PC-3 (cell line): ENCODE measurements around the gene RNF14. TPM values are rescaled to one million over a fixed set of nuclear protein-coding genes. Genes with fewer than 3 reads are reported as not detected.
A peak's percentile ranks its signal among the peaks of the same experiment; 100 is the strongest.
"Not testable (repeated sequence)": the region's sequence is repeated elsewhere in the genome, so short reads cannot be mapped to it uniquely, and the experiment has no call there.

Experiments
- ATAC-seq: fragments of 200-7000 bp; cut with Tn5 transposase; 2 replicates; pipeline ENCODE4 v1.9.1; 2020; ENCODE audit warnings: mild to moderate bottlenecking, moderate library complexity
- BruUV-seq: library from RNA; stranded (reverse); fragments of 400-500 nt; replicated peaks from 2 replicates; lab custom pipeline; 2021; lab: Mats Ljungman, UMichigan
- CTCF ChIA-PET: fragments of 300-600 bp; sonication (Branson Sonifier 250); formaldehyde crosslinking; loops from one replicate; lab custom pipeline; 2022; ENCODE audit warnings: antibody characterized with exemption; lab: Charles Lee
- POLR2A ChIA-PET: fragments of 300-600 bp; sonication (Branson Sonifier 250); formaldehyde crosslinking; loops from one replicate; lab custom pipeline; 2022; ENCODE audit warnings: antibody characterized with exemption; ENCODE audit not compliant: unreplicated experiment; lab: Charles Lee
- DNase-seq: peaks from one replicate; pipeline ENCODE4 v3.0.0-alpha.2; 2015
- H2AFZ ChIP-seq: fragments of 300-600 bp; sonication (generic); 2 replicates; pipeline ENCODE4 v1.6.0; 2016; ENCODE audit warnings: antibody characterized with exemption, low read length
- H3F3A ChIP-seq: fragments of 300-600 bp; sonication (generic); one replicate; pipeline ENCODE4 v1.6.0; 2017; ENCODE audit warnings: antibody characterized with exemption, low read length, control low read depth, mild to moderate bottlenecking; ENCODE audit not compliant: unreplicated experiment
- H3K27ac ChIP-seq: fragments of 300-600 bp; sonication (generic); 2 replicates; pipeline ENCODE4 v1.5.1; 2016; ENCODE audit warnings: mild to moderate bottlenecking, low read length
- H3K27me3 ChIP-seq: fragments of 300-600 bp; sonication (generic); 2 replicates; pipeline ENCODE4 v1.6.1; 2016; ENCODE audit warnings: low read length, mixed read lengths
- H3K36me3 ChIP-seq: fragments of 300-600 bp; sonication (generic); 2 replicates; pipeline ENCODE4 v1.6.1; 2016; ENCODE audit warnings: low read depth, mixed run types, low read length, mixed read lengths
- H3K4me1 ChIP-seq: fragments of 300-600 bp; sonication (generic); 2 replicates; pipeline ENCODE4 v1.5.1; 2016; ENCODE audit warnings: low read length; ENCODE audit not compliant: insufficient read depth
- H3K4me2 ChIP-seq: fragments of 300-600 bp; sonication (generic); 2 replicates; pipeline ENCODE4 v1.6.0; 2016; ENCODE audit warnings: low read length
- H3K4me3 ChIP-seq: fragments of 300-600 bp; sonication (generic); 2 replicates; pipeline ENCODE4 v1.5.1; 2016; ENCODE audit warnings: mild to moderate bottlenecking, low read length, mixed read lengths
- H3K79me2 ChIP-seq: fragments of 300-600 bp; sonication (generic); 2 replicates; pipeline ENCODE4 v1.6.1; 2017; ENCODE audit warnings: low read length, mixed read lengths
- H3K9ac ChIP-seq: fragments of 300-600 bp; sonication (generic); 2 replicates; pipeline ENCODE4 v1.6.0; 2016; ENCODE audit warnings: mild to moderate bottlenecking, low read length
- H3K9me2 ChIP-seq: fragments of 300-600 bp; sonication (generic); replicated peaks from 2 replicates; pipeline ENCODE4 v1.6.1; 2016; ENCODE audit warnings: mixed run types, low read length, mixed read lengths
- H3K9me3 ChIP-seq: fragments of 300-600 bp; sonication (generic); 2 replicates; pipeline ENCODE4 v1.6.1; 2016; ENCODE audit warnings: low read length, mixed read lengths
- H4K20me1 ChIP-seq: fragments of 300-600 bp; sonication (generic); 2 replicates; pipeline ENCODE4 v1.6.1; 2016; ENCODE audit warnings: low read length, mixed read lengths
- CTCF ChIP-seq: fragments of 300-600 bp; sonication (generic); conservative IDR thresholded peaks from 2 replicates; pipeline ENCODE4 v1.5.1; 2017; ENCODE audit warnings: antibody characterized with exemption, low read depth, mild to moderate bottlenecking, low read length
- EZH2 ChIP-seq: fragments of 300-600 bp; sonication (generic); IDR thresholded peaks from one replicate; pipeline ENCODE4 v1.6.1; 2017; ENCODE audit warnings: antibody characterized with exemption, mild to moderate bottlenecking, low read length; ENCODE audit not compliant: unreplicated experiment
- EZH2phosphoT487 ChIP-seq: fragments of 300-600 bp; sonication (generic); IDR thresholded peaks from 2 replicates; pipeline ENCODE4 v1.6.1; 2018; ENCODE audit warnings: mild to moderate bottlenecking, antibody characterized with exemption, low read length, borderline replicate concordance
- intact Hi-C: fragments of 100-400 bp; cut with micrococcal nuclease; formaldehyde crosslinking; loops from 2 replicates; pipeline ENCODE4 v1.9.0; 2023
- total RNA-seq: library from RNA; depleted of rRNA; stranded (reverse); fragments of >200 nt; gene quantifications from 2 replicates; pipeline ENCODE4 v1.2.3, GENCODE V29; 2014

The RNF14 gene
- total RNA-seq, 1 experiment from 2014 or later: 32.1 TPM

GRCh38 chr5:141920771-141921170, 48.1 kb upstream of the RNF14 start:
- H3K27ac ChIP-seq: no peak overlapping the region
- no TSS peak for BruUV-seq
- no peaks in the 10 kb centered on the region for H3K27me3 ChIP-seq
- H2AFZ ChIP-seq: no peak overlapping the region
- POLR2A ChIA-PET: no interaction called here
- H3K4me1 ChIP-seq: peaks cover 8% of the 10 kb centered on the region; the same call in 1 of the 2 replicates
- H3K9me2 ChIP-seq: no peaks in the 10 kb centered on the region
- no peak overlapping the region for H3K4me2 ChIP-seq
- intact Hi-C loops: no loop called here
- H3K79me2 ChIP-seq: peaks cover 20% of the 10 kb centered on the region
- H3K4me3 ChIP-seq: no peak overlapping the region
- 0 out of 2 replicates have a peak, but pooled peaks cover 3% of the 10 kb centered on the region for H3K36me3 ChIP-seq
- CTCF ChIA-PET: no interaction called here
- DNase-seq (no peak), ATAC-seq (no peak)
- TF ChIP-seq EZH2: no peak
- no peak for TF ChIP-seq CTCF
- H3K9ac ChIP-seq: no peak overlapping the region
- H3F3A ChIP-seq: no peaks in the 10 kb centered on the region
- H4K20me1 ChIP-seq: no peaks in the 10 kb centered on the region
- no peaks in the 10 kb centered on the region for H3K9me3 ChIP-seq

- H3K36me3 ChIP-seq: peaks cover 10% of the 10 kb centered on the region
- H3F3A ChIP-seq, H4K20me1 ChIP-seq, H3K9me2 ChIP-seq, DNase-seq, H3K27me3 ChIP-seq, BruUV-seq, intact Hi-C loops, H3K4me1 ChIP-seq, H3K9me3 ChIP-seq: not testable (repeated sequence)
- peak overlapping the region; percentile 90 for H3K9ac ChIP-seq
- peak overlapping the region; percentile 90 for H3K27ac ChIP-seq
- peak overlapping the region; percentile 90 for H2AFZ ChIP-seq
- peak; percentile 7 for ATAC-seq
- peak overlapping the region; percentile 89 for H3K4me2 ChIP-seq
- peak overlapping the region; percentile 88 for H3K4me3 ChIP-seq
- peaks cover 27% of the 10 kb centered on the region for H3K79me2 ChIP-seq
- CTCF ChIA-PET: interaction anchor here (0.5 to 0.9 kb wide), 2 partner anchors 33 to 38 kb away, joined by 3 to 9 read pairs; no protein-coding TSS in a partner anchor
- POLR2A ChIA-PET: interaction anchor here (0.6 to 1.0 kb wide), 6 partner anchors 44 to 665 kb away, joined by 3 to 13 read pairs (median 4); partner anchors contain the start of genes PCDH1 and RNF14
Measured at GRCh38 chr5:141922827-141923447, 46.0 kb upstream of the RNF14 start.

- Histone ChIP-seq H3K9me2 (no peaks in the 10 kb centered on the region), H3K27me3 (no peaks in the 10 kb centered on the region), H2AFZ (peak within 1 kb of the TSS; percentile 90), H3K36me3 (peaks cover 18% of the 10 kb centered on the region), H3K9me3 (no peaks in the 10 kb centered on the region), H3K9ac (peak within 1 kb of the TSS; percentile 90), H4K20me1 (no peaks in the 10 kb centered on the region), H3K4me2 (peak within 1 kb of the TSS; percentile 89), H3K79me2 (peaks cover 27% of the 10 kb centered on the region), H3K4me3 (peak within 1 kb of the TSS; percentile 88), H3K4me1 (peaks cover 8% of the 10 kb centered on the region; the same call in 1 of the 2 replicates), H3K27ac (peak within 1 kb of the TSS; percentile 90), H3F3A (no peaks in the 10 kb centered on the region)
- ChIA-PET POLR2A (interaction anchor here (0.6 to 1.0 kb wide), 6 partner anchors 19 to 666 kb away, joined by 3 to 13 read pairs (median 4); partner anchors contain the start of genes PCDH1 and RNF14), CTCF (interaction anchor here (0.5 to 0.9 kb wide), 2 partner anchors 34 to 37 kb away, joined by 3 to 9 read pairs; no protein-coding TSS in a partner anchor)
- intact Hi-C loops: no loop called here
- no peak for TF ChIP-seq EZH2phosphoT487
- TF ChIP-seq EZH2: no peak
- TF ChIP-seq CTCF: no peak
- BruUV-seq: TSS peak; percentile 96
- DNase-seq: peak; percentile 86
- ATAC-seq: peak; percentile 97
Measured at GRCh38 chr5:141923448-141924313, 45.2 kb upstream of the RNF14 start, which contains the start of gene DELE1. TSS of gene DELE1 (plus strand) at chr5:141923871. CDS start at chr5:141923942, 71 bp downstream.
